Mucosa of descending colon (tissue), 3 donors: ENCODE data around the gene DUSP7. TPM values are rescaled to one million over a fixed set of nuclear protein-coding genes. Genes with fewer than 3 reads are reported as not detected.
A peak's percentile ranks its signal among the peaks of the same experiment; 100 is the strongest.

Experiments used
- ATAC-seq: fragments of 200-7000 bp; cut with Tn5 transposase; one replicate; pipeline ENCODE4 v1.9.1; 2020; ENCODE audit warnings: mild to moderate bottlenecking, moderate library complexity
- DNase-seq, 3 donors: peaks; one replicate each; pipeline ENCODE4 v3.0.0-alpha.2; 2020
- H3K36me3 ChIP-seq: fragments of 200-600 bp; one replicate; pipeline ENCODE4 v1.8.0; 2021; ENCODE audit warnings: low read depth, mild to moderate bottlenecking
- H3K4me1 ChIP-seq: fragments of 200-600 bp; one replicate; pipeline ENCODE4 v1.8.0; 2021; ENCODE audit warnings: low read depth, mild to moderate bottlenecking
- H3K4me3 ChIP-seq: fragments of 200-600 bp; one replicate; pipeline ENCODE4 v1.8.0; 2021; ENCODE audit warnings: mild to moderate bottlenecking
- H3K9me3 ChIP-seq: fragments of 200-600 bp; one replicate; pipeline ENCODE4 v1.8.0; 2021; ENCODE audit warnings: mild to moderate bottlenecking
- CTCF ChIP-seq: fragments of 200-600 bp; IDR thresholded peaks from one replicate; pipeline ENCODE4 v1.8.0; 2022; ENCODE audit warnings: antibody characterized with exemption, mild to moderate bottlenecking
- intact Hi-C, 2 donors: fragments of 100-400 bp; cut with DNase I in 1 of 2; cut with micrococcal nuclease in 1 of 2; formaldehyde crosslinking; loops; one replicate each; pipeline versions ENCODE4 v1.11.0 to v1.11.1; 2022; cut with DNase I, micrococcal nuclease
- total RNA-seq, 3 donors: library from RNA; stranded (reverse); fragmentation: NEBNext Ultra II Directional in 2 of 3; extraction: Animal tissue kit (Norgen Biotek cat#: 25700) in 2 of 3; gene quantifications; one replicate each; pipeline versions ENCODE4 v1.2.1 to v1.2.4, GENCODE V29; 2021 to 2023
- donor health status: DM: no; HTN: no; CAD: no; lungs with moderate emphysema.
- donor health status: DM: no; HTN: no; CAD: no.
- donor health status: DM: no; HTN: yes; CAD: no.

Gene DUSP7
- total RNA-seq, 3 donors from 2014 or later: 6.9 to 12.3 (median 8.0) TPM

- intact Hi-C loops: no loop called here
- DNase-seq: peak in 1 of 3 donors; percentile 19
- H3K9me3 ChIP-seq: no peaks in the 10 kb centered on the region
- no peak for ATAC-seq
- no peak overlapping the region for H3K4me3 ChIP-seq
- no peaks in the 10 kb centered on the region for H3K4me1 ChIP-seq
- no peak for TF ChIP-seq CTCF
- no peaks in the 10 kb centered on the region for H3K36me3 ChIP-seq
These were observed 28.0 kb upstream of the DUSP7 start for GRCh38 chr3:52084216-52084945.

- Histone ChIP-seq H3K9me3 (no peaks in the 10 kb centered on the region), H3K36me3 (no peaks in the 10 kb centered on the region), H3K4me1 (no peaks in the 10 kb centered on the region), H3K4me3 (no peak overlapping the region)
- intact Hi-C loops: no loop called here
- ATAC-seq (no peak), DNase-seq (peak in 1 of 3 donors; percentile 25)
- TF ChIP-seq CTCF: no peak
These were observed 27.3 kb upstream of the DUSP7 start for GRCh38 chr3:52083556-52084087.

- H3K4me1 ChIP-seq: no peaks in the 10 kb centered on the region
- no peak for ATAC-seq
- TF ChIP-seq CTCF: no peak
- H3K9me3 ChIP-seq: no peaks in the 10 kb centered on the region
- H3K36me3 ChIP-seq: no peaks in the 10 kb centered on the region
- no peak overlapping the region for H3K4me3 ChIP-seq
- DNase-seq: peak in 1 of 3 donors; percentile 8
- intact Hi-C loops: no loop called here
These were observed 26.6 kb upstream of the DUSP7 start for GRCh38 chr3:52082951-52083350.

GRCh38 chr3:52080830-52081719 is 24.7 kb upstream of the DUSP7 start:
- no peak for TF ChIP-seq CTCF
- H3K36me3 ChIP-seq: no peaks in the 10 kb centered on the region
- intact Hi-C loops: no loop called here
- H3K4me1 ChIP-seq: no peaks in the 10 kb centered on the region
- no peak overlapping the region for H3K4me3 ChIP-seq
- ATAC-seq (peak; percentile 38), DNase-seq (peak in 1 of 3 donors; percentile 24)
- no peaks in the 10 kb centered on the region for H3K9me3 ChIP-seq

GRCh38 chr3:52079958-52080357 is 23.6 kb upstream of the DUSP7 start:
- Histone ChIP-seq H3K4me3 (no peak overlapping the region), H3K9me3 (no peaks in the 10 kb centered on the region), H3K4me1 (no peaks in the 10 kb centered on the region), H3K36me3 (no peaks in the 10 kb centered on the region)
- no peak for TF ChIP-seq CTCF
- no peak for ATAC-seq
- no peak for DNase-seq
- intact Hi-C loops: no loop called here
